ENCODE results near the gene THAP7. TPM values are rescaled to one million over a fixed set of nuclear protein-coding genes. Genes with fewer than 3 reads are reported as not detected.
"Not testable (repeated sequence)": the region's sequence is repeated elsewhere in the genome, so short reads cannot be mapped to it uniquely, and the experiment has no call there.

Gene THAP7, protein sequence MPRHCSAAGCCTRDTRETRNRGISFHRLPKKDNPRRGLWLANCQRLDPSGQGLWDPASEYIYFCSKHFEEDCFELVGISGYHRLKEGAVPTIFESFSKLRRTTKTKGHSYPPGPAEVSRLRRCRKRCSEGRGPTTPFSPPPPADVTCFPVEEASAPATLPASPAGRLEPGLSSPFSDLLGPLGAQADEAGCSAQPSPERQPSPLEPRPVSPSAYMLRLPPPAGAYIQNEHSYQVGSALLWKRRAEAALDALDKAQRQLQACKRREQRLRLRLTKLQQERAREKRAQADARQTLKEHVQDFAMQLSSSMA
- total RNA-seq = 10 to 100 TPM; 32.4 to 63.3 (median 42.3) TPM
- polyA plus RNA-seq = 100 to 1,000 TPM in 2 of 3 donors, 10 to 100 TPM in 1; 15.7 to 189 (median 115) TPM
- long read RNA-seq, donor 1, transcript THAP7-202 (5 exons, 1,144 nt) = minor isoform, 7 of 31 reads
- long read RNA-seq, donor 1, transcript THAP7-208 (3 exons, 1,957 nt) = major isoform, 10 of 31 reads
- long read RNA-seq, donor 1, transcript THAP7-201 (4 exons, 1,213 nt) = minor isoform, 5 of 31 reads
- long read RNA-seq, donor 1, partial matches to known transcripts = 0 of 31 reads
- long read RNA-seq, donor 1, other reads (novel, unspliced or antisense) = 8 of 31 reads
- long read RNA-seq, donor 2, transcript THAP7-208 (3 exons, 1,957 nt) = major isoform, 5 of 11 reads
- long read RNA-seq, donor 2, partial matches to known transcripts = 0 of 11 reads
- long read RNA-seq, donor 2, other reads (novel, unspliced or antisense) = 0 of 11 reads
- long read RNA-seq, donor 3, partial matches to known transcripts = 0 of 8 reads
- long read RNA-seq, donor 3, other reads (novel, unspliced or antisense) = 0 of 8 reads
- long read RNA-seq, donor 4, transcript THAP7-202 (5 exons, 1,144 nt) = minor isoform, 9 of 31 reads
- long read RNA-seq, donor 4, transcript THAP7-208 (3 exons, 1,957 nt) = major isoform, 12 of 31 reads
- long read RNA-seq, donor 4, partial matches to known transcripts = 0 of 31 reads
- long read RNA-seq, donor 4, other reads (novel, unspliced or antisense) = 6 of 31 reads
- long read RNA-seq, donor 5, transcript THAP7-204 (2 exons, 1,809 nt) = minor isoform, 22 of 95 reads
- long read RNA-seq, donor 5, transcript THAP7-202 (5 exons, 1,144 nt) = minor isoform, 13 of 95 reads
- long read RNA-seq, donor 5, transcript THAP7-208 (3 exons, 1,957 nt) = major isoform, 54 of 95 reads
- long read RNA-seq, donor 5, partial matches to known transcripts = 0 of 95 reads
- long read RNA-seq, donor 5, other reads (novel, unspliced or antisense) = 4 of 95 reads
- long read RNA-seq, donor 6, transcript THAP7-208 (3 exons, 1,957 nt) = major isoform, 13 of 38 reads
- long read RNA-seq, donor 6, transcript THAP7-201 (4 exons, 1,213 nt) = minor isoform, 5 of 38 reads
- long read RNA-seq, donor 6, transcript THAP7-204 (2 exons, 1,809 nt) = minor isoform, 11 of 38 reads
- long read RNA-seq, donor 6, partial matches to known transcripts = 0 of 38 reads
- long read RNA-seq, donor 6, other reads (novel, unspliced or antisense) = 5 of 38 reads
- long read RNA-seq, donor 7, transcript THAP7-208 (3 exons, 1,957 nt) = major isoform, 6 of 15 reads
- long read RNA-seq, donor 7, transcript THAP7-202 (5 exons, 1,144 nt) = major isoform, 6 of 15 reads
- long read RNA-seq, donor 7, partial matches to known transcripts = 0 of 15 reads
- long read RNA-seq, donor 7, other reads (novel, unspliced or antisense) = 0 of 15 reads
- long read RNA-seq, donor 8, transcript THAP7-202 (5 exons, 1,144 nt) = major isoform, 7 of 22 reads
- long read RNA-seq, donor 8, transcript THAP7-204 (2 exons, 1,809 nt) = minor isoform, 5 of 22 reads
- long read RNA-seq, donor 8, transcript THAP7-208 (3 exons, 1,957 nt) = major isoform, 7 of 22 reads
- long read RNA-seq, donor 8, partial matches to known transcripts = 0 of 22 reads
- long read RNA-seq, donor 8, other reads (novel, unspliced or antisense) = 0 of 22 reads
- long read RNA-seq, donor 9, partial matches to known transcripts = 0 of 4 reads
- long read RNA-seq, donor 9, other reads (novel, unspliced or antisense) = 0 of 4 reads
- long read RNA-seq, donor 10, partial matches to known transcripts = 0 of 11 reads
- long read RNA-seq, donor 10, other reads (novel, unspliced or antisense) = 0 of 11 reads

DNA sequence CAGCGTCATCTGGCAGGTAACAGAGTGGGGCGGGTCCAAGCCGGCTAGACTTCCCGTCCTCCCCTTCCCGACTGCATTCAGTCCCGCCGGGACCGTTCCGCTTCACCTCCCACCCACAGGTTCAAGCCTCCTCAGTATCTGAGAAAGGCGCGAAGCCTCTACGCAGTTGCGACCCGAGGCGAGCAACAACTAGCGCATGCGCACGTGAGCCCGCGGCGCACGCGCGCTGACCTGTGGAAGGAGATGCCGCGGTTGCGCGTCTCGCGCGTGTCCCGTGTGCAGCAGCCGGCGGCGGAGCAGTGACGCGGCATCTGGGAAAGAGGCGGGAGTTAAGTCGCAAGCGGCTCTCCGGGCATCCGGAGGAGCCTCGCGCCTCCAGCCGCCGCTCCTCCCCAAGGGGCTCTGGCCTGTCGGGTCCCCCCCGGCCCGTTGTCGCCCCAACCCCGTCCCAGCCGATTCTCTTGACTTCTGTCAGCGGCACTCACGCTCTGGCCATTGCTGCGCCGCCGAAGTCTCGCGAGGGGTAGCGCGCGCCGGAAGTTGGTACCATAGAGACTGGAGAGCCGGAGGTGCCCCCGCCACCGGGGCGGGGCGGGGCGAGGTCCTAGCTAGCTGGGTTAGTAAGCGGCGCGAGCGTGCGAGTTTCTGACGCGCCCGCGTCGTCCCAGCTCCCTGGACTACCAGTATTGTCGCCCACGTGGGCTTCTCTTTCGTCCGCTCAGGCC lies at the start of gene THAP7:
Gene THAP7 (minus strand): TSS at position 518 of the 725 bp plus-strand sequence. CDS start 207 bp downstream, at position 311.
- peaks cover 23 to 28% of the 10 kb centered on the region in 2 donors for H3K4me1 ChIP-seq (replicated peaks in 1 of 2)
- peak within 1 kb of the TSS; percentile 94 to 100 (median 97) for H3K27ac ChIP-seq
- H3K9me3 ChIP-seq (replicated peaks in 1 of 3) = no peaks in the 10 kb centered on the region
- DNase-seq = peak; percentile 97 to 99 (median 98)
- no peaks in the 10 kb centered on the region for H3K27me3 ChIP-seq
- TF ChIP-seq POLR2A (IDR thresholded peaks at IDR 0.05) = peak; percentile 62 to 75
- TF ChIP-seq, protein P1, sequence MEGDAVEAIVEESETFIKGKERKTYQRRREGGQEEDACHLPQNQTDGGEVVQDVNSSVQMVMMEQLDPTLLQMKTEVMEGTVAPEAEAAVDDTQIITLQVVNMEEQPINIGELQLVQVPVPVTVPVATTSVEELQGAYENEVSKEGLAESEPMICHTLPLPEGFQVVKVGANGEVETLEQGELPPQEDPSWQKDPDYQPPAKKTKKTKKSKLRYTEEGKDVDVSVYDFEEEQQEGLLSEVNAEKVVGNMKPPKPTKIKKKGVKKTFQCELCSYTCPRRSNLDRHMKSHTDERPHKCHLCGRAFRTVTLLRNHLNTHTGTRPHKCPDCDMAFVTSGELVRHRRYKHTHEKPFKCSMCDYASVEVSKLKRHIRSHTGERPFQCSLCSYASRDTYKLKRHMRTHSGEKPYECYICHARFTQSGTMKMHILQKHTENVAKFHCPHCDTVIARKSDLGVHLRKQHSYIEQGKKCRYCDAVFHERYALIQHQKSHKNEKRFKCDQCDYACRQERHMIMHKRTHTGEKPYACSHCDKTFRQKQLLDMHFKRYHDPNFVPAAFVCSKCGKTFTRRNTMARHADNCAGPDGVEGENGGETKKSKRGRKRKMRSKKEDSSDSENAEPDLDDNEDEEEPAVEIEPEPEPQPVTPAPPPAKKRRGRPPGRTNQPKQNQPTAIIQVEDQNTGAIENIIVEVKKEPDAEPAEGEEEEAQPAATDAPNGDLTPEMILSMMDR (IDR thresholded peaks at IDR 0.05) = no peak
- H3K36me3 ChIP-seq (replicated peaks in 1 of 2) = peaks cover 0 to 17% of the 10 kb centered on the region in 2 donors
- 0 to 3% (median 0%) methylated on average over 17 to 83 of the region's 83 CpGs for WGBS, 4 donors
- peak within 1 kb of the TSS; percentile 33 to 88 (median 68) for H3K4me3 ChIP-seq
- intact Hi-C loops (cut with DNase I) = no loop called here

DNA sequence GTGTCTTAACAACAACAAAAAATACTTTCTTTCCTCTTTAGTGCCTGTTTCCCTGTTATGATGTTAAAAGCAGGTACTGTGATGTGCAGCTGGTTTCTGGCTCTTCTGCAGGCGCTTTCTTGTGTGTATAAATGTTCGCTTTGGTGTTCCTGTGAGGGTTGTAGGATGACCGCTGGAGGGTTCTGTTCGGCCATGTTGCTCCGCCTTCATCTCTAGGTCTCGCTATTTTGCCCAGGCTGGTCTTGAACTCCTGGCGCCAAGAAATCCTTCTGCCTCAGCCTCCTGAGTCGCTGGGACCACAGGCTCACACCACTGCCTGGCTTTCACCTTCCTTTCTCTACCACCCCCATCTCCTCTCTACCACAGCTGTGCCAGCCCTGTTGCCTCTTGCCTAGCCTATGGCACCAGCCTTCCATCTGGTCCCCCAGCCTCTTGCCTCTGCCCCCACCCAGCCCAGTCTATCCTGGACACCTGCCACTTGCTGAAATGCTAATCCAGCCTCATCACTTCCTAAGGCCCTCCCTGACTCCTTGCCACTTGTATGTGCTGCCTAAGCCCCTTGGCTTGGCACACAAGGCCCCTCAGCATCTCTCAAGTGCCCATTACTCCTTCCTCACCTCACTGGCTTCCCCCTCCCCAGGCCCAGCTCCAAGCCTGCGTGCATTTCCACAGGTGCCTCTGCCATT lies 49.4 kb upstream of the THAP7 start:
- TF ChIP-seq POLR2A (IDR thresholded peaks at IDR 0.05) = no peak
- TF ChIP-seq, protein P1 (IDR thresholded peaks at IDR 0.05) = no peak
- H3K4me3 ChIP-seq = no peak overlapping the region
- intact Hi-C loops (cut with DNase I) = no loop called here
- no peaks in the 10 kb centered on the region for H3K9me3 ChIP-seq (replicated peaks in 1 of 3)
- no peaks in the 10 kb centered on the region for H3K36me3 ChIP-seq (replicated peaks in 1 of 2)
- WGBS, 4 donors = 81 to 89% (median 85%) methylated on average over 9 of the region's 9 CpGs
- DNase-seq = no peak
- H3K27ac ChIP-seq = no peak overlapping the region
- no peaks in the 10 kb centered on the region for H3K27me3 ChIP-seq
- H3K4me1 ChIP-seq (replicated peaks in 1 of 2) = no peaks in the 10 kb centered on the region

DNA sequence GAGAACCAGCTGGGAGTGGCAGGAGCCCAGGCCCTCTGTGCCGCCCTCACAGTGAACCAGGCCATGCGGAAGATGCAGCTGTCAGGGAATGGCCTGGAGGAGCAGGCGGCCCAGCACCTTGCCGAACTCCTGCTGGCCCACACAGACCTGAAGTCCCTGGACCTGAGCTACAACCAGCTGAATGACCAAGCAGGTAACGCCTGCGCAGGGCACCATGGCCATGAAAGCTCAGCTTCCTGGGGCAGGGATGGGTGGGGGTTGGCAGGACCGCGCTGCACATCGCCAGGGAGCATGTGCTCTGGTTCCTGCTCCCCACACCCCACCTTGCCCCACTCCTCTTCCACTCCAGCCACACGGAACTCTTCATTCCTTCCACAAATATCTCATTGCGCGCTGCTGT lies 47.0 kb upstream of the THAP7 start:
- H3K27me3 ChIP-seq; intact Hi-C loops (cut with DNase I); H3K9me3 ChIP-seq (replicated peaks in 1 of 3); H3K4me3 ChIP-seq; H3K36me3 ChIP-seq (replicated peaks in 1 of 2); H3K27ac ChIP-seq; DNase-seq: not testable (repeated sequence)
- 92 to 100% (median 94%) methylated on average over 2 to 7 of the region's 12 CpGs; no CpG with 5 or more reads in 1 of the 4 donors for WGBS, 4 donors
- peaks cover 13 to 19% of the 10 kb centered on the region in 2 donors for H3K4me1 ChIP-seq (replicated peaks in 1 of 2)

DNA sequence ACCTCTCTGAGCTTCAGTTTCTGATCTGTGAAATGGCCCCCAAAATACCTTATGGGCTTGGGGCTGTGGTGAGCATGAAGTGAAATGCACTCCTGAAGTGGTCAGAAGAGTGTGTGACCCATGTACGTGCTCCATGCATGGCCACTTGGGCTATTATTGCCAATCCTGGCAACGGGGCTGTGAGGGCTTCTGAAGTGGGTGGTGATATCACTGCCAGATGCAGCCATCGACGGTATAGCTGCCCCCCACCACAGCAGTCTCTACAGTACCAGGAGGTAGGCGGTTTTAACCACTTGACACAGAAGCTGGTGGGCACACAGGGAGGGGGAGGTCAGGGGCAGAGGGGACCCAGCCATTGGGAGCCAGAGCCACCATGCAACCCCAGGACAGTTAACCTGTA lies 46.5 kb upstream of the THAP7 start:
- H3K4me1 ChIP-seq (replicated peaks in 1 of 2) = peaks cover 13 to 24% of the 10 kb centered on the region in 2 donors
- DNase-seq; H3K27me3 ChIP-seq; H3K9me3 ChIP-seq (replicated peaks in 1 of 3); H3K4me3 ChIP-seq; intact Hi-C loops (cut with DNase I); H3K27ac ChIP-seq; H3K36me3 ChIP-seq (replicated peaks in 1 of 2): not testable (repeated sequence)
- 83 to 87% (median 85%) methylated on average over 2 to 5 of the region's 5 CpGs; no CpG with 5 or more reads in 1 of the 4 donors for WGBS, 4 donors

Measured in adrenal gland (tissue), 19 donors.